Measurements from ENCODE around the gene NRIP1.
"Not testable (repeated sequence)": the region's sequence is repeated elsewhere in the genome, so short reads cannot be mapped to it uniquely, and the experiment has no call there.

Gene NRIP1

DNA sequence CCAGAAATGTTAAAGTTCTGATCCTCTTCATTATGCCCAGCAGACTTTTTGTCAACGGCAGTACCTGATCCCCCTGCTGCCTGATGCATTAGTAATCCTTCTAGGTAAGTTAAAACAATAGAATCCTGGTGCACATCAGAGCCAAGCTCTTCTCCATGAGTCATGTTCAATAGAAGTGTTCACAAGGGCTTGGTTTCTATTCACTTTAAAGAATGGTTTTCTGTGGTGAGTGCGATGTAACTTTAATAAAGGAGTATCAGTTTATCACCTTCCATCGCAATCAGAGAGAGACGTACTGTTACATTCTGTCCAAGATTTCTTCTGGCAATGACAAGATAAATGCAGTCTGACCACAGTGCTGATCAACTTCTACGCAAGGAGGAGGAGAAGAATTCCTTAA is 96.8 kb downstream of the NRIP1 start:
- DNase-seq: no peak

DNA sequence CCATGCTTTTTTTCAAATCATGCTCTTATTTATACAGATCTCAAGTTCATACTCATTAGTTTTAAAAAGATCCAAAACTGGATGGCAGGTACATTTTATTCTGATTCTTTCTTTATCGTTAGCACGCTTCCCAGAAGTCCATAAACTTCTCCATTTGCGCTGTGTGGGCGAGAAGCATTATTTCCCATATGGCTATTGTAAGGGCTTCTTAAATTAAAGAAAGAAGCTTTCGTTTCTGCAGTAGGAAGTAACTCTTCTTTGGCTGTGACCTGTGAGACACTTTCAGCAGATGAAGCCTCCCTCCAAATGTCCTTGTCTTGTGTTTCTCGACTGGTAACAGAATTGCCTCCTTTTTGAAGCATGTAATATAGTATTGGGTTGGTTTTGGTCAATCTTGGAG is 100.2 kb downstream of the NRIP1 start:
- no peak for DNase-seq

DNA sequence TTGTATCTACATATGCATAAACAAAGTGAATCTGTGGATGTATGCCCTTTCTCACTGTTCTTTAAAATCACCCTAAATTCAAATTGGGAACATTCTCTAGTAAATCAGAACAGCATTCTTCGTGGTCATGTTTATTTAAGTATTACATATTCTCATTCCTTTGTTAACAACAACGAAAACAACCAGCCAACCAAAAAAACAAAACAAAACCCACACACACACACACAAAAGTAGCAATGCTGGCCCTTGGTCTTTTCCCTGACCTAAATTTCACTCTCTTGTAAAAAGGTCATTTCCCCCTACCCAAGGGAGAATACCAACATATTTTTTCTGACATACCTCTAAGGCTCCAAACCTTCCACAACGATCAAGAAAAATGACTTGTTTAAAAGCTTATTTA is 102.6 kb downstream of the NRIP1 start:
- DNase-seq: no peak

DNA sequence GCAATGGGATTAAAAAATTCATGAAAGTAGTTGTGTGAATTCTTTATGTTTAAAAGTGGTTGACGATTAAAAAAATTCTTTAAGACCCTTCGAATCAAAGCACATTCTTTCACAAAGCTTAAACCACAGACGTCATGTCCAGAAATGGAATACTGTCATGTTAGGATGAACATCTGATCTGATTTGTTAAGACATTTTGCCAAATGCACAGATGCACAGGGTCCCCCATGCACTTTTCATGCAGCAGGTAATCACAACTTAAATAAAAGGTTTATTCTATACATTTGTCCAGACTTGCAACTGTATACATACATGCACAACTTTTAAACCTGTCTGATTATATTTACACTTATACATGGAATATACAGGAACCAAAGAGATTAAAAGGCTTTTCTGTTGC is 103.3 kb downstream of the NRIP1 start:
- DNase-seq: no peak

DNA sequence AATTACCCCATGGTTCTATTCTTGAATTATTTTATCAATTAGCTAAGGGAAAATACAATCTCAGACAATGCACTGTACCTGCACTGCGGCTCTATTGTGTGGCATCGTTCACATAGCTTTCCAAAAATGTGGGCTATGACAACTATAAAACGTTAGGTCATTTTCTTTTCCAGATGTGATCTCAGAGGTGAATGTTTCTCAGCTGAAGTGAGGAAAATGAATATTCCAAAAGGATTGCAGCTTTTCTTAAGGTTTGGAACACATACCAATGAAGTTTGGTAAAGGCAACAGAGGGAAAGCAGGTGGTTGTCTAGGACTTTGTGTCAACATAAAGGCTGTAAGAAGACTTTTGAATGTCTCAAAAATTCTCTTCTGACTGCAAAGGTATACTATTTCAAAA is 105.5 kb downstream of the NRIP1 start:
- no peak for DNase-seq

DNA sequence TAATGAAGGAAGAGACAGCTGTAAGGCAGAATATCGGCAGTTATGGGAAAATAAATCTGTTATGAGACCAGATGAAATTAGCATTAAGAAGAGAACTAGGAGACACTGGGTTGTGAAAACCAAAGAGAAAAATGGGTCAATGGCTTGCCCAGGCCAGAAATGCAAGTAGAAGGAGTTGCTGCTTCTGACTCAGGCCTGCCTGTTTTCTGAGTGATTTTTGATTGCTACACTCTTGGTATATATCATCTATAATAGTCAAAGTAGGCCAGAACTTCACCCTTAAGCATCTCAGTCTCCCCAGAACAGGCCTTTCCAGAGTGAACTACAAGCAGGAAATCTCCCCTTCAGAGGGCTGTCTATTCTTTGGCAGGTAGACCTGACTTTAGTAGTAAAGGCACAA is 107.0 kb downstream of the NRIP1 start:
- DNase-seq: no peak

DNA sequence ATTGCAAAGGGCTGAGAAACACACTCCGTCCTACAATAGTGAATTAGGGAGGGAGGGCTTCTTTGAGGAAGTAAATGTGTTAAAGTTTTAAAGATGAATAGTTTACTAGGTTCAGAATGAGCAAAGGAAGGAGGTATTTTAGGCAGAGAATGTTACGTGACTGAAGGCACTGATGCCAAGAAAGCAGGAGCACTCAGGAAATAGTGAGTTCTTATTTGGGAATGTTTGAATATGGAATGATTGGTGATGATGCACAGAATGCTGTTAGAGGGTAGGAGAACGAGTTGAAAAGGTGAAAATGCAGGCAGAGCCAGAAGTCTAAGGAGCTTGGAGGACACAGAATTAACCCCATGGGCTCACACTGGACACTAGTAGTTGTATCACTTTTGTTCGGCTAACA is 108.0 kb downstream of the NRIP1 start:
- no peak for DNase-seq

DNA sequence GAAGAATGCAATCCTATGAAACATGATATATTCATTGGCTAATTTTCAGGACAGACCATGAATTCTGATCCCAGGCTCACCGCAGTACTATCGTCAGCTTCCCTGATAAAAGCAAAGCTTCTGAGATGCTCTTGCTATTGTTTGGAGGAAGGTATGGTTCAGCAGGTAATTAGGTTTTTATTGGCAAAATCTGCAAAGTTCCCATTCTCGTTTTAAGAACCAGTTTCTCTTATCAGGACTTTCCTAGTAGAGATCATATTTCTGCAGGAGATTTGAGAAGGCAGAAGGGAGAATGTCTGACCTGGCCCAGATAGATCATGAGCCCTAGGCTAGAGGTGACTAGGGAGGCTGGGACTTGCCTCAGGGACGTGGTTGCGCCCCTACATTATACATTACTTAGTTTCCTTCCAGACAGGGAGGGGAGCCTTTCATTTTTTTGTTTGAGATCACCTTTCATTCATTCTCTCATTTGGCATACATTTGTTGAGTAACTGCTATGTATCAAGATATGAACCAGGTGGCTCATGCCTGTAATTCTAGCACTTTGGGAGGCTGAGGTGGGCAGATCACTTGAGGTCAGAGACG is 108.8 kb downstream of the NRIP1 start:
- no peak for DNase-seq

DNA sequence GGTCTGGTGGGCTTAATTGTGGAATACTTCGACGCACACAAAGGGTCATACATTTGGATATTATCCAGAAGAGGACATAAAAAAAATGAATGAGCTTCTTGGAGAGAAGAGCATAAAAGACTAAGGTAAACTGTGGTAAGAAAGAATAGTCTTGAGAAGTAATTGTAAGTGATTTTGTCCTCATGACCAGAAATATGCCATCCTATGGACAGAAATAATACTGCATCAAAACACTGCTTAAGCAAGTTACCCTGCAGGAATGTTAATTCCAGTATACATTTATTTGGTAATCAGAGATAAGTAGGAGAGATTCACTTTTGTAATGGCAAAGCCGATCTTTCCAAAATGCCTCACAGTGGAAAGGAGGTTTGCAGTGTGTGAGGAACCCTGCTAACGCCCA is 111.9 kb downstream of the NRIP1 start:
- no peak for DNase-seq

DNA sequence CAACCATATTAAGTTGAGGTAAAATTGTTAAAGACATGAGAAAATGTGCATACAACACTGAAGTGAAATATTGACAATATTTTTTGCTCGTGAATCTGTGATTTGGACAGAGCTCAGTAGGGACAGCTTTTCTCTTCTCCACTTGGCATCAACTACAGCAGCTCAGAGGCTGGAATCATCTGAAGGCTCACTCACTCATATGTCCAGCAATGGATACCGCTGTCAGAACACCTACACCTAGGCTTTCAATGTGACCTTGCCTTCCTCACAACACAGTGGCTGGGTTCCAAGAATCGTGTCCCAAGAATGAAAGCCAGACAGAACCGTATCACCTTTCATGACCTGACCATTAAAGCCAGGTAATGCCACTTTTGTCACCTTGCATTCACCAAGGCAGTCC is 115.2 kb downstream of the NRIP1 start:
- no peak for DNase-seq

DNA sequence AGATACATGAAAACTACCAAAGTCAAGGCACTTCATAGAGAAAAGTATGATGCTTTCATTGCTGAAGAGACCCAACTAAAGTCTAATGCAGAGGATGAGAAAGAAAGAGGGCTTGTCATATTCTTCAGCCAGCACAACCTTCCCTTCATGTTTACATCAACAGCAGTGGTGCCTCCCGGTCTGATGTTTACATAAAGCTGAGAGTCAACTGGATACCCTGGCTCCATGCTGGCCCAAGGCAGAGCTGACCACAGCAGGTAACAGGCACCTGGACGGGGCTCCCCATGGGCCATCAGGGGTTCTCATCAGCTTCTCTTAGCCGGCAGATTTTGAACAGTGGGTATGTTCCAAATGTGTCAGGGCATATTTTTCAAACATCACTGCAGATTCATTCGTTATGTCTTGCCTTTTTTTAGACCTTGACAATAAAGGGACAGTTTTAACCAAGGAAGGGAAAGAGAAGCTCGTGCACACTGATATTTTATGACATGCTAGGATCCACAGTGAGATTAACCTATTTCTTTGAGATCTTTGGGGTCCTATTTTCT is 117.1 kb downstream of the NRIP1 start:
- no peak for DNase-seq

DNA sequence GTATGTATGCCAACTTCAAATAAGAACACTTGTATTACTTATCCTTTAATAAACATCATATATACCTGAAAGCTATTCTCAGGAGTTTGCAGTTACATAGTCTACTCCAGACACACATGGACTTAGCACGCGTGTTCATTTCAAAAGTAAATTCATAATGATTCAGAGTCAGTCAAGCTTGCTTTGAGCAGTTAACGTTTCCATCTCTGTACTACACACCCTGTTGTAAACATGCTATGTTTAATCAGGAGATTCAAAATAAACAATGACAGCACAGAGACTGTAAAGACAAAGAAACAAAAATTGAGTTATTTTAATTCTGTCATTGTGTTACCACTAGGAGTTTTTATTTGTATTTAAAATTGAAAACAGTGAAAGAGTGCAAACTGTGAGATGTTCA is 119.6 kb downstream of the NRIP1 start:
- no peak for DNase-seq

DNA sequence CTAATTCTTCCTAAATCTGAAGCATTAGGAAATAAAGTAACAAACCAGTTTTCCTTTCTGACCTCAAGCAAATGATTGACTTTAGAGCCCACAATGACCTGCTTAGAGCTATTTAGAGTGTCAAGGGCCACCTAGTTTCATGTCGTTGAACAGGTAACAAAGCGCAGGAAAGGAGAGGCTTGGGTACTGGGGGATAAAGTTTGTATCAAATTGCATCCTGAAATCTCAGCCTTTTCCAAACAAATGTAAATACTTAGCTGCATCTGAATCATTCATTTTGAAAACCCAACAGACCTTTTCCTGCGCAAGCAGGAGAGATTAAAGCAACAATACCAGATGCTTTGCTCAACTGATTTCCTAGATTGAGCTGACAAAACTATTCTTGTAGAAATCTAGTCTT is 121.2 kb downstream of the NRIP1 start:
- DNase-seq: no peak

DNA sequence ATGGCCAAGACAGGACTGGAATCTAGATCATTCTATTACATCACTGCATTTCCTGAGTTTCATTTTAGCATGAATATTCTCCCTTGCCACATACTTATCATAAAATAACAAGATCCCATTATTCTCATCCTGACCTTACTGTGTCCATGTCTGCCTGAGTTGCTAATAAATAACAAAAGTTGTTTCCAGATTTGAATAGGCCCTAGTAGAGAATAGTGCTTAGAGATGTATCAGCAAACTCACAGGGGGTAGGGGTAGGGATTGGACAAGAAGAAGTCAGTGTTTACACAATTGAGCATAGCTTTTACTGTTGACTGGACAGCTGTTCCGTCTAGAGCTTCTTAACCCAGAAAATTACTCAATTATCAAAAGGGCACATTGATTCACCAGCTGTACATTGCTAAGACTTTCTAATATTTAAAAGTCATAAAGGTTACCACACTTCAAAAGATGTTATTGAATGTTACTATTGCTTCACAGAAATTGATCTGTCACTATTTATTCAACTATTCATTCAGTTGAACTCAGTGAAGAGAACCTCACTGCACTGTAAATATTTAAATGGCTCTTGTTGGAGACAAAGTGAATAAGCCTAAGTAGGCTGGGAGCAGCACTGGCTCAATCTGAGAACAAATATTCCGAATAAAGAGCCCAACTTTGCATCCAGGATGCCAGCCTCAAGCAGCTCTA is 121.9 kb downstream of the NRIP1 start:
- no peak for DNase-seq

DNA sequence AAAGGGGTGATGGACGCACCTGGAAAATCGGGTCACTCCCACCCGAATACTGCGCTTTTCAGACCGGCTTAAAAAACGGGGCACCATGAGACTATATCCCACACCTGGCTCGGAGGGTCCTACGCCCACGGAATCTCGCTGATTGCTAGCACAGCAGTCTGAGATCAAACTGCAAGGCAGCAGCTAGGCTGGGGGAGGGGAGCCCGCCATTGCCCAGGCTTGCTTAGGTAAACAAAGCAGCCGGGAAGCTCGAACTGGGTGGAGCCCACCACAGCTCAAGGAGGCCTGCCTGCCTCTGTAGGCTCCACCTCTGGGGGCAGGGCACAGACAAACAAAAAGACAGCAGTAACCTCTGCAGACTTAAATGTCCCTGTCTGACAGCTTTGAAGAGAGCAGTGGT is 137.5 kb downstream of the NRIP1 start:
- DNase-seq: not testable (repeated sequence)

DNA sequence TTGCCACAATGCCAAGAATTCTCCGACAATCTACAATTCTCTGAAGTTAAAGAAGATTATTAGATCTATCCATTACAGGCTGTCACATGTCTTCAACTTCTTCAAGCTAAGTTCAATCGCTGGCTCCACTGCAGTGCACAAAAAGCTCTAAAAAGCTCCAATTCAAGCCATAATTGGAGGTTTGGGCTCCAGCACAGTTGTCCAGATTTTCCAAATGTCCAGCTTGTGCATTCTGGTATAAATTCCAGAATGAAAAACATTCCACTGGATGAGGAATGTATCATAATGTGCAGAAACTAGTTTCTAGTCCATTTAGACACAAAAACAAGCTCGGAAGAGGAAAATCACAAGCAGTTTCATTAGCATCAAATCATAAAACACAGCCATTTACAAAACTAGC is 138.6 kb downstream of the NRIP1 start:
- DNase-seq: no peak

DNA sequence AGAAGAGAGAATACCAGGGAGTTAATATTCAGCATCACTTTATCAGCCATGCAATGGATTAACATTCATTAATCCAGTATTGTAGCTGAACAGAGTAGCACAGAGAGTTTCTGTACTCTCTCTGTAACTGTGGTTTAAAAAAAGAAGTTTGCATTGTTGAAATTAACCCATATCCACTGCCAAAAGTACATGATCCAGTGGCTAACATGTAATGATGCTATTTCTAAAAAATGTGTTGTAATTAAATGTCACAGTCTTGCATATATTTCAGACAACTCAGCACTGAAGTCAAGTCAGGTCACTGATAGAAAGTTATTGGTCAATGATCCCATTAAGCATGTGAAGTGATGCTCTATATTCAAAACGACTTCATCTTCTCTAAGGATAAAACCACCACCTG is 141.3 kb downstream of the NRIP1 start:
- DNase-seq: no peak

DNA sequence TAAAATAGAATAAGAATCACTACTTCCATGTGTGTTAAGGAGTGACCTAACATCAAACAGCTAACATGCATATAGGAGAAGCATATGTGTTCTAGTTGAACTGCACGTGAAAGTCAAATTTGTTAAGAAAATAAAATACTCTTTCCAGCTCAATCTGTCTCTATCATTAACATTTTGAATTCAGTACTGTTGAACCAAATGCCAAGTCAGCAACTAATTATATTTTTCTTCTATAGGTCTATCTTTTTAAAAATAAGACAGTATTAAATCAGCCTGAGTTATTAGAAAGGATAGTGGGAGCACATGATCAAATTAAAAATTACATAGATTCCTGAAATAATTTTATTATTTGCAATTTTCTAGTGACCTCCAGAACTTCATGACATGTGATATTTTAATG is 141.8 kb downstream of the NRIP1 start:
- DNase-seq: no peak

DNA sequence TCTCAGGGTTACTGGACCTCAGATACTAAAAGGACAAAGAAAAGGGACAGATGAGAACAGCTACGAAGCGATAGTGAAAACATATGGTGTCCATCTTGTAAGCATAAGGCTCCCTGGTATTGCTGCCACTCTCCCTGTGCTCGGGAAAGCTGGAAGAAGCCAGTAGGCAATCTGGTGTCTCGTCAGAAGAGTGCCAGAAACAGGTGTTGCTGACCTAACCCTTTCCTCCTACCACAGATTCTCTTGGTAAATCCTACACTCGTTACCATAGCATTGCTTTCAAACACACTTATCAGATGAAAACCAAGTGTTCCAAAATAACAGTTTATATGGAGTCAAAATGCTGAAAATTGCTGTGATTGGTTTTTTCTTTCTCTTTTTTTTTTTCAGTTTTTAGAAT is 146.3 kb downstream of the NRIP1 start:
- DNase-seq: no peak

DNA sequence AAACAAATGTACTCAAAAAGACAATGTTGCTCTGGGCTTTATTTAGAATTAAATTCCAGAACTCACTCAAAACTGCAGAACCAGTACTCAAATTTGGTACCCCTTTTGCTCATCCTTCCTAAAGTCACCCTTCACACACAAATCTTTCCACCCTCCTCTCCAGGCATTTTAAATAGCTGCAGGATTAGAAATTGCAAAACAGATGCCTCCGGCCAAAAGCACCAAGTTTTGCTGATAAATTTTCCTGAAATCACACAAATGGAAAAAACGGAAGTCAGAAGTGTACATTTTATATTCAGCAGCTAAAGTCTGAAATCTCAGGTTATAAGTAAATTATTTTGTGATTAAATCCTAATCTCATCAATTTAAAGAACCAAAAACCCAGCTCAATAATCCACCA is 147.0 kb downstream of the NRIP1 start:
- DNase-seq: no peak

DNA sequence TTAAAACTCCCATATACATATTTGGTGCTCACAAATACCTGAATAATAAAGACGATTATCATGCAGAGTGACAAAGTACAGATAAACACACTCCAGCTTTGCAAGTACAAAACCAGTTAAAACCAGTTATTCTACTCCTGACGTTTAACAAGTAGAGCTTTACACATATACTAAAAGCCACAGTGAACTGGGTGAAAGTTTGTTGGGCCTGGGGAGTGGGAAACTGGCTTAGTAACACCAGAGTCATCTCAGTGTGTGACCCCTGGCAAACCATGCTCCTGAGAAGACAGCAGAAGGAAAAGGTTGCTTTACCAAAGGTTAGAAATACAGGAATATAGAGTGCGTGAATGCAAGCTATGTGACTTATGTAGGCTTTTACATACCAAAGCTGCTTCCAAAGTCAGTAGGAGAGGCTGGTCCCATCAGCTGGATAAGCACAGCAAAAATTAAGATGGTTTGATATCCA is 148.1 kb downstream of the NRIP1 start:
- no peak for DNase-seq

DNA sequence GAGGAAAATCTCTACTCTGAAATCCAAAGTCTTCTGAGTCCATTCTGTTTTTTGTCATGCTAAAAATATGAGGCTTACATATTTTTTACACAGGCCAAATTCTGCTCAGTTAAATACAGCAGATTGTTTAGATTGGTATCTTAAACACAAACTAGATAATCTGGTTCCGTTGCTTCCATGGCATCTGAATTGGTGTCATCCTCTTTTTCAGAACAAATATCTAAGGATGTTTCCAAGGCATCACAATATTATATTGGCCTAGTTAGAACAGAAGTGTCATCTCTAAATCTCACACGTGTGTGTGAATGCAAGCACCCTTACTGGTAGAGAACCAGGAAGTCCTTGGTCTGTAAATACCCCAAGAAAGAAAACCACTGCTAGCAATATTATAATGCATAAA is 151.2 kb downstream of the NRIP1 start:
- no peak for DNase-seq

DNA sequence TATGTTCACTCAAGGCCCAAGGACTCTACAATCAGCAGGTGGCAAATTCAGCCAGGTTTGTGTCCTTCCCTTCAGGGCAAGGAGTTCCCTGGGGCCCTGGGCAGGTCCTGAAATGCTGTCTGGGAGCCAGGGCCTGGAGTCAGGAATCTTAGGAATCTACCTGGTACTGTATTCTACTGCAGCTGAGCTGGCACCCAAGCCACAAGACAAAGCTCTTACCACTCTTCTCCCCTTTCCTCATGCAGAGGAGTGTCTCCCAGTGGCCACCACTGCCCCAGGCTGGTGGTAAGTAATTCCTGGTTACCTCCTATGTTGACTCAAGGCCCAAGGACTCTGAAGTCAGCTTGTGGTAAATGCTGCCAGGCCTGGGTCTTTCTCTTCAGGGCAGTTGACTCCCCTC is 153.4 kb downstream of the NRIP1 start:
- no peak for DNase-seq
